ENCODE results near the gene SDHAF1. TPM values are rescaled to one million over a fixed set of nuclear protein-coding genes. Genes with fewer than 3 reads are reported as not detected.

Gene SDHAF1
- total and polyA plus RNA-seq, 10 donors: 14.6 to 35.6 (median 24.9) TPM

DNA sequence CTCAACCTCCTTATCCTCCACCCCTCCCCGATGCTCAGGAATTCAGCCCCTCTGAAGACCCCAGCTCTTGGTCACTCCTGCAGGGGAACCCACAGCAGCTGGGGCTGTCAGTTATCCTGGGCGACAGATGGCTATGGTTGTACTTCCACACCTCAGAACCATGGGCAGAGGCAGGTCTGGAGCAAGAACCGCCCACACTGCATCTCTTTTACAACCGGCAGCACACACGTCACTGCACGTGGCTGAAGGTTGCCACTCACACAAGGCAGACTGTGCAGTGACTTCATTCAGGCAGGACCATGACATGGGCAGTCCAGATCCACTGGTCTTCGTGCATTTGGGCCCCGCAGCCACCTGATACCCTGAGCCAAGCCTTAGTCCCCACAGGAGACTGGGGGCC is 21.5 kb upstream of the SDHAF1 start:
- no peaks in the 10 kb centered on the region for H3K9me3 ChIP-seq
- WGBS, 5 donors: 36 to 61% (median 40%) methylated on average over 7 to 8 of the region's 8 CpGs
- no peak for DNase-seq
- no peaks in the 10 kb centered on the region for H3K4me1 ChIP-seq
- TF ChIP-seq POLR2AphosphoS5 (IDR thresholded peaks at IDR 0.05) (no peak), POLR2A (IDR thresholded peaks at IDR 0.05) (no peak)
- TF ChIP-seq, protein P1, sequence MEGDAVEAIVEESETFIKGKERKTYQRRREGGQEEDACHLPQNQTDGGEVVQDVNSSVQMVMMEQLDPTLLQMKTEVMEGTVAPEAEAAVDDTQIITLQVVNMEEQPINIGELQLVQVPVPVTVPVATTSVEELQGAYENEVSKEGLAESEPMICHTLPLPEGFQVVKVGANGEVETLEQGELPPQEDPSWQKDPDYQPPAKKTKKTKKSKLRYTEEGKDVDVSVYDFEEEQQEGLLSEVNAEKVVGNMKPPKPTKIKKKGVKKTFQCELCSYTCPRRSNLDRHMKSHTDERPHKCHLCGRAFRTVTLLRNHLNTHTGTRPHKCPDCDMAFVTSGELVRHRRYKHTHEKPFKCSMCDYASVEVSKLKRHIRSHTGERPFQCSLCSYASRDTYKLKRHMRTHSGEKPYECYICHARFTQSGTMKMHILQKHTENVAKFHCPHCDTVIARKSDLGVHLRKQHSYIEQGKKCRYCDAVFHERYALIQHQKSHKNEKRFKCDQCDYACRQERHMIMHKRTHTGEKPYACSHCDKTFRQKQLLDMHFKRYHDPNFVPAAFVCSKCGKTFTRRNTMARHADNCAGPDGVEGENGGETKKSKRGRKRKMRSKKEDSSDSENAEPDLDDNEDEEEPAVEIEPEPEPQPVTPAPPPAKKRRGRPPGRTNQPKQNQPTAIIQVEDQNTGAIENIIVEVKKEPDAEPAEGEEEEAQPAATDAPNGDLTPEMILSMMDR (IDR thresholded peaks at IDR 0.05 in 8 of 11, conservative IDR thresholded peaks at IDR 0.05 in 3 of 11): no peak
- intact Hi-C loops (cut with DNase I; ENCODE audit: low total_unique reads): no loop called here
- H3K27ac ChIP-seq: no peak overlapping the region
- no peak overlapping the region for H3K4me3 ChIP-seq
- H3K27me3 ChIP-seq (replicated peaks in 1 of 7): peaks cover 0 to 47% (median 0%) of the 10 kb centered on the region in 7 donors
- no peaks in the 10 kb centered on the region for H3K36me3 ChIP-seq

GRCh38 chr19:35975608-35976214 is 19.3 kb upstream of the SDHAF1 start:
- Histone ChIP-seq H3K9me3 (no peaks in the 10 kb centered on the region), H3K4me3 (no peak overlapping the region), H3K27ac (no peak overlapping the region), H3K4me1 (no peaks in the 10 kb centered on the region), H3K27me3 (replicated peaks in 1 of 7) (peaks cover 0 to 68% (median 6%) of the 10 kb centered on the region in 7 donors), H3K36me3 (no peaks in the 10 kb centered on the region)
- no peak for DNase-seq
- TF ChIP-seq POLR2AphosphoS5 (IDR thresholded peaks at IDR 0.05): no peak
- TF ChIP-seq, protein P1 (IDR thresholded peaks at IDR 0.05 in 8 of 11, conservative IDR thresholded peaks at IDR 0.05 in 3 of 11): no peak
- TF ChIP-seq POLR2A (IDR thresholded peaks at IDR 0.05): no peak
- intact Hi-C loops (cut with DNase I; ENCODE audit: low total_unique reads): no loop called here
- WGBS, 5 donors: 35 to 51% (median 38%) methylated on average over 5 of the region's 5 CpGs

DNA sequence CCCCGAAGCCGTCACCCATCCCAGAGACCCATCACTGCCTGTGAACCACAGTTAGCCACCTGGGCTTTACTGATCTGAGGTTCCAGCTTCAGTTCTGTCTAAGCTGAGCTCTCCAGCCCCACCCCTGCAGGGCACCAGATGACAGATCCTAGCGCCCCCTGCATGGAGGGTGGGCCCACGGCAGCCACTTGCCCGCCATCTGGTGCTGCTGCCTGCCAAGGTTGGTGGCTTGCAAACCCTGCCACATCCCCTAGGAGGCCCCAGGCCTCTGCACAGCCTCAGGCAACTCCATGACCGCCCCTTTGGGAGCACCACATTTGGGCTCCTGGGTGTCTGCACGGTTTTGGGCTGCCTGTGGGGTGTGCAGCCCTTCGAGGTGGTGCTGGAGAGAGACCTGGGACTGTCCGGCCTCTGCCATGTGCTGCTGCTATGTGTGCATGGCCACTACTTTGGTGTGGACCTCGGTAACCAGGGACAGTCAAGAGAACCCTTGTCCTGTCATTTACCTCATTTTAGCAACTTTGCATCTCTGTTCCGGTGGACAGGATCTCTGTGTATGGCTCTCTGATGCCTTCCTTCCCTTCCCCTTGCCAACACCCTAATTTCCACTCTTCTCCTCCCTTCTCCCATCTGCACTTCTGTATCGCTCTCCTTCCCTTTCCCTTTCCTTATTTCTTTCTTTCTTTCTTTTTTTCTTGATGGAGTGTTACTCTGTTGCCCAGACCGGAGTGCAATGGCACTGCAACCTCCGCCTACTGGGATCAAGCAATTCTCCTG is 17.4 kb upstream of the SDHAF1 start:
- Histone ChIP-seq H3K9me3 (no peaks in the 10 kb centered on the region), H3K4me3 (no peak overlapping the region), H3K27me3 (replicated peaks in 1 of 7) (peaks cover 0 to 81% (median 6%) of the 10 kb centered on the region in 7 donors), H3K4me1 (no peaks in the 10 kb centered on the region), H3K27ac (no peak overlapping the region), H3K36me3 (no peaks in the 10 kb centered on the region)
- intact Hi-C loops (cut with DNase I; ENCODE audit: low total_unique reads): no loop called here
- DNase-seq: no peak
- WGBS, 5 donors: 49 to 62% (median 55%) methylated on average over 12 to 14 of the region's 14 CpGs
- no peak for TF ChIP-seq POLR2AphosphoS5 (IDR thresholded peaks at IDR 0.05)
- TF ChIP-seq, protein P1 (IDR thresholded peaks at IDR 0.05 in 8 of 11, conservative IDR thresholded peaks at IDR 0.05 in 3 of 11): no peak

DNA sequence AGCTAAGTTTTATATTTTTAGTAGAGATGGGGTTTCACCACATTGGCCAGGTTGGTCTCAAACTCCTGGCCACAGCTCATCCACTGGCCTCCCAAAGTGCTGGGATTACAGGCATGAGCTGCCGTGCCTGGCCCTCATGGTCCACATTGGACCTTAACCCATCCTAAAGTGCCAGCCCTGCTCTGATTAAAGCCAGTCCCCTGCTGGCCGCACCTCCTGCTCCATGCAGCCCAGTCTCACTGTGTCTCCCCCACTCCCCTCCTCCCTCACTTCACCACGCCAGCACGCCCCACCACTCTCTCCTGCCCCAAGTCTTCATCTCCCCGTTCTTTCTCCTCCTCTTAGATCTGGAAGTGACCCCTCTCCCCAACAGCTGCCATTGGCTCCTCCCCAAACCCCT is 16.7 kb upstream of the SDHAF1 start:
- 49 to 62% (median 56%) methylated on average over 5 of the region's 5 CpGs for WGBS, 5 donors
- H3K9me3 ChIP-seq: no peaks in the 10 kb centered on the region
- intact Hi-C loops (cut with DNase I; ENCODE audit: low total_unique reads): no loop called here

More for the DNA sequence above, 16.7 kb upstream of the SDHAF1 start:
- Histone ChIP-seq H3K4me1 (no peaks in the 10 kb centered on the region), H3K27me3 (replicated peaks in 1 of 7) (peaks cover 0 to 84% (median 6%) of the 10 kb centered on the region in 7 donors), H3K4me3 (no peak overlapping the region), H3K27ac (no peak overlapping the region), H3K36me3 (no peaks in the 10 kb centered on the region)
- no peak for TF ChIP-seq POLR2AphosphoS5 (IDR thresholded peaks at IDR 0.05)
- no peak for TF ChIP-seq POLR2A (IDR thresholded peaks at IDR 0.05)
- TF ChIP-seq, protein P1 (IDR thresholded peaks at IDR 0.05 in 8 of 11, conservative IDR thresholded peaks at IDR 0.05 in 3 of 11): no peak
- DNase-seq: no peak

Measured in spleen (tissue), 11 donors.